GM18951 (cell line): ENCODE data around the gene ETFRF1.
A peak's percentile ranks its signal among the peaks of the same experiment; 100 is the strongest.

Experiments
- POLR2A ChIP-seq: IDR thresholded peaks from 4 replicates; pipeline ENCODE4 v1.6.1; 2011; ENCODE audit warnings: mild to moderate bottlenecking; ENCODE audit not compliant: insufficient read length, insufficient read depth; ENCODE audit errors: extremely low read depth
- in situ Hi-C: fragments of 300-500 bp; cut with MboI; formaldehyde crosslinking; loops from one replicate; pipeline ENCODE4 v1.12.0; 2022; ENCODE audit warnings: low sequenced_read_pairs, mixed read lengths, inconsistent platforms; ENCODE audit not compliant: unreplicated experiment

Gene ETFRF1

GRCh38 chr12:25195056-25195971, at the start of gene ETFRF1, which contains the start of gene DNAI7:
Gene ETFRF1 (plus strand): TSS chr12:25195237. CDS start chr12:25203957, 8,720 bp downstream.
Gene DNAI7 (minus strand): TSS chr12:25195160. CDS start chr12:25195078, 82 bp downstream.
- in situ Hi-C loops = no loop called here
- peak; percentile 84 for TF ChIP-seq POLR2A

- TF ChIP-seq POLR2A = no peak
- in situ Hi-C loops = loop anchor here (25.0 kb wide), 1 partner anchor 309 kb away; no protein-coding TSS in a partner anchor
Measured at GRCh38 chr12:25146686-25147085, 48.4 kb upstream of the ETFRF1 start.

- in situ Hi-C loops = no loop called here
- TF ChIP-seq POLR2A = no peak
Measured at GRCh38 chr12:25151476-25151875, 43.6 kb upstream of the ETFRF1 start.

GRCh38 chr12:25152055-25152454, 43.0 kb upstream of the ETFRF1 start:
- TF ChIP-seq POLR2A = no peak
- in situ Hi-C loops = no loop called here

- no peak for TF ChIP-seq POLR2A
- in situ Hi-C loops = no loop called here
Measured at GRCh38 chr12:25155022-25155576, 39.9 kb upstream of the ETFRF1 start.

- no peak for TF ChIP-seq POLR2A
- in situ Hi-C loops = no loop called here
Measured at GRCh38 chr12:25156061-25156460, 39.0 kb upstream of the ETFRF1 start.

GRCh38 chr12:25162866-25163265, 32.2 kb upstream of the ETFRF1 start:
- in situ Hi-C loops = no loop called here
- TF ChIP-seq POLR2A = no peak

- in situ Hi-C loops = no loop called here
- TF ChIP-seq POLR2A = no peak
Measured at GRCh38 chr12:25182765-25183164, 12.3 kb upstream of the ETFRF1 start.

- in situ Hi-C loops = no loop called here
Measured at GRCh38 chr12:25184132-25184531, 10.9 kb upstream of the ETFRF1 start.

GRCh38 chr12:25186038-25186787, 8.8 kb upstream of the ETFRF1 start:
- no peak for TF ChIP-seq POLR2A

More at GRCh38 chr12:25184132-25184531, 10.9 kb upstream of the ETFRF1 start:
- no peak for TF ChIP-seq POLR2A

GRCh38 chr12:25186788-25187402, 8.1 kb upstream of the ETFRF1 start:
- in situ Hi-C loops = no loop called here
- no peak for TF ChIP-seq POLR2A

More at GRCh38 chr12:25186038-25186787, 8.8 kb upstream of the ETFRF1 start:
- in situ Hi-C loops = no loop called here

GRCh38 chr12:25187781-25188180, 7.3 kb upstream of the ETFRF1 start:
- in situ Hi-C loops = no loop called here
- no peak for TF ChIP-seq POLR2A

- in situ Hi-C loops = no loop called here
- no peak for TF ChIP-seq POLR2A
Measured at GRCh38 chr12:25189656-25190055, 5.4 kb upstream of the ETFRF1 start.
